GM12874 (cell line): ENCODE results near the gene KBTBD4.

Experiments used
- TF ChIP-seq, protein P1 (sequence below): IDR thresholded peaks from 2 replicates; pipeline ENCODE4 v1.5.1; 2011; ENCODE audit warnings: low read depth, mild to moderate bottlenecking, control low read depth, low read length, moderate library complexity; ENCODE audit not compliant: insufficient read depth

Gene KBTBD4

GRCh38 chr11:47523490-47524225, 55.1 kb downstream of the KBTBD4 start:
- TF ChIP-seq, protein P1, sequence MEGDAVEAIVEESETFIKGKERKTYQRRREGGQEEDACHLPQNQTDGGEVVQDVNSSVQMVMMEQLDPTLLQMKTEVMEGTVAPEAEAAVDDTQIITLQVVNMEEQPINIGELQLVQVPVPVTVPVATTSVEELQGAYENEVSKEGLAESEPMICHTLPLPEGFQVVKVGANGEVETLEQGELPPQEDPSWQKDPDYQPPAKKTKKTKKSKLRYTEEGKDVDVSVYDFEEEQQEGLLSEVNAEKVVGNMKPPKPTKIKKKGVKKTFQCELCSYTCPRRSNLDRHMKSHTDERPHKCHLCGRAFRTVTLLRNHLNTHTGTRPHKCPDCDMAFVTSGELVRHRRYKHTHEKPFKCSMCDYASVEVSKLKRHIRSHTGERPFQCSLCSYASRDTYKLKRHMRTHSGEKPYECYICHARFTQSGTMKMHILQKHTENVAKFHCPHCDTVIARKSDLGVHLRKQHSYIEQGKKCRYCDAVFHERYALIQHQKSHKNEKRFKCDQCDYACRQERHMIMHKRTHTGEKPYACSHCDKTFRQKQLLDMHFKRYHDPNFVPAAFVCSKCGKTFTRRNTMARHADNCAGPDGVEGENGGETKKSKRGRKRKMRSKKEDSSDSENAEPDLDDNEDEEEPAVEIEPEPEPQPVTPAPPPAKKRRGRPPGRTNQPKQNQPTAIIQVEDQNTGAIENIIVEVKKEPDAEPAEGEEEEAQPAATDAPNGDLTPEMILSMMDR = no peak
